GM19025 (cell line): Measurements from ENCODE around the gene RAB17.

Experiments used
- ATAC-seq: cut with Tn5 transposase; IDR thresholded peaks from one replicate; pipeline ENCODE4 v1.9.1; 2021; ENCODE audit warnings: mild to moderate bottlenecking, low read depth, moderate library complexity; ENCODE audit not compliant: unreplicated experiment

Gene RAB17

GRCh38 chr2:237565974-237566373 is 24.6 kb downstream of the RAB17 start:
- no peak for ATAC-seq

GRCh38 chr2:237564526-237565131 is 25.9 kb downstream of the RAB17 start:
- ATAC-seq: no peak

- ATAC-seq: no peak
These were observed 26.7 kb downstream of the RAB17 start for GRCh38 chr2:237563816-237564215.

- no peak for ATAC-seq
These were observed 29.3 kb downstream of the RAB17 start for GRCh38 chr2:237561221-237561620.

- no peak for ATAC-seq
These were observed 31.4 kb downstream of the RAB17 start for GRCh38 chr2:237558961-237559641.

- ATAC-seq: peak; percentile 14
These were observed 32.9 kb downstream of the RAB17 start for GRCh38 chr2:237557633-237558015.

GRCh38 chr2:237556773-237557632 is 33.5 kb downstream of the RAB17 start:
- peak; percentile 86 for ATAC-seq

- no peak for ATAC-seq
These were observed 35.0 kb downstream of the RAB17 start for GRCh38 chr2:237555560-237555959.

GRCh38 chr2:237553948-237554347 is 36.6 kb downstream of the RAB17 start:
- no peak for ATAC-seq

GRCh38 chr2:237552908-237553307 is 37.6 kb downstream of the RAB17 start:
- ATAC-seq: no peak

- ATAC-seq: no peak
These were observed 39.4 kb downstream of the RAB17 start for GRCh38 chr2:237551071-237551574.

- ATAC-seq: no peak
These were observed 40.7 kb downstream of the RAB17 start for GRCh38 chr2:237549643-237550415.

- ATAC-seq: no peak
These were observed 41.3 kb downstream of the RAB17 start for GRCh38 chr2:237549216-237549615.

GRCh38 chr2:237547841-237548416 is 42.6 kb downstream of the RAB17 start:
- no peak for ATAC-seq

- ATAC-seq: no peak
These were observed 43.6 kb downstream of the RAB17 start for GRCh38 chr2:237546876-237547395.

GRCh38 chr2:237546040-237546875 is 44.3 kb downstream of the RAB17 start:
- no peak for ATAC-seq

GRCh38 chr2:237542001-237542704 is 48.4 kb downstream of the RAB17 start:
- no peak for ATAC-seq

GRCh38 chr2:237541243-237541642 is 49.3 kb downstream of the RAB17 start:
- ATAC-seq: no peak
